Occipital lobe (tissue), 2 donors: ENCODE results near the gene EFNA3. TPM values are rescaled to one million over a fixed set of nuclear protein-coding genes. Genes with fewer than 3 reads are reported as not detected.
"Not testable (repeated sequence)": the region's sequence is repeated elsewhere in the genome, so short reads cannot be mapped to it uniquely, and the experiment has no call there.

ENCODE experiments used
- DNase-seq: peaks from one replicate; lab custom pipeline; 2025; lab: John Stamatoyannopoulos, UW
- total RNA-seq: library from RNA; depleted of rRNA; stranded (reverse); fragments of >200 nt; gene quantifications from one replicate; pipeline ENCODE4 v1.2.3, GENCODE V29; 2014

The EFNA3 gene
- total RNA-seq, 1 donor from 2014 or later: 7.6 TPM

GRCh38 chr1:155108296-155108695 lies 29.7 kb downstream of the EFNA3 start:
- DNase-seq: no peak

- no peak for DNase-seq
These were observed 31.7 kb downstream of the EFNA3 start for GRCh38 chr1:155110381-155110780.

GRCh38 chr1:155110826-155111225 lies 32.2 kb downstream of the EFNA3 start:
- no peak for DNase-seq

- DNase-seq: no peak
These were observed 34.9 kb downstream of the EFNA3 start for GRCh38 chr1:155113450-155113980.

GRCh38 chr1:155116113-155116764 lies 37.6 kb downstream of the EFNA3 start:
- no peak for DNase-seq

GRCh38 chr1:155117610-155118009 lies 39.0 kb downstream of the EFNA3 start:
- DNase-seq: no peak

GRCh38 chr1:155118090-155118489 lies 39.5 kb downstream of the EFNA3 start:
- not testable (repeated sequence) for DNase-seq

- DNase-seq: no peak
These were observed 41.6 kb downstream of the EFNA3 start for GRCh38 chr1:155120253-155120652.

GRCh38 chr1:155121249-155121648 lies 42.6 kb downstream of the EFNA3 start:
- no peak for DNase-seq

- no peak for DNase-seq
These were observed 43.7 kb downstream of the EFNA3 start for GRCh38 chr1:155122308-155122707.

- DNase-seq: no peak
These were observed 45.2 kb downstream of the EFNA3 start for GRCh38 chr1:155123801-155124200.

GRCh38 chr1:155124503-155125463 lies 46.1 kb downstream of the EFNA3 start:
- no peak for DNase-seq

GRCh38 chr1:155125511-155125945 lies 46.9 kb downstream of the EFNA3 start:
- no peak for DNase-seq

- DNase-seq: peak; percentile 76
These were observed 47.4 kb downstream of the EFNA3 start for GRCh38 chr1:155125946-155126555.

- DNase-seq: peak; percentile 81
These were observed 48.0 kb downstream of the EFNA3 start for GRCh38 chr1:155126556-155127104.

- peak; percentile 87 for DNase-seq
These were observed 48.7 kb downstream of the EFNA3 start, which contains the start of gene EFNA1 for GRCh38 chr1:155127105-155127966. TSS of gene EFNA1 (plus strand) at chr1:155127876. CDS start at chr1:155127978, 102 bp downstream.

GRCh38 chr1:155127967-155128754 lies 49.5 kb downstream of the EFNA3 start:
- DNase-seq: no peak

- peak; percentile 20 for DNase-seq
These were observed 50.3 kb downstream of the EFNA3 start for GRCh38 chr1:155128755-155129473.
